ENCODE measurements around the gene ERGIC1. TPM values are rescaled to one million over a fixed set of nuclear protein-coding genes. Genes with fewer than 3 reads are reported as not detected.

ERGIC1 gene
- total and polyA plus RNA-seq, 10 of the 15 experiments (the other 5 are each of a cell fraction or from before 2014, with no cell fraction given) = 8.8 to 104 (median 76.3) TPM

- peak overlapping the region; percentile 55 for H3K27ac ChIP-seq (ENCODE audit: control insufficient read depth, insufficient read depth)
- CTCF ChIA-PET = interaction anchor here (1.1 to 3.5 kb wide), 8 partner anchors 25 to 196 kb away, joined by 3 to 24 read pairs (median 6); partner anchors contain the start of gene DUSP1
- SMC1A ChIA-PET (ENCODE audit: uncharacterized antibody, unreplicated experiment) = interaction anchor here (1.2 to 2.3 kb wide), 4 partner anchors 25 to 135 kb away, joined by 3 to 9 read pairs (median 6); partner anchors contain the start of gene DUSP1
- H3K4me2 ChIP-seq (ENCODE audit: control insufficient read depth, insufficient read depth) = peak overlapping the region; percentile 31
- no peak for FAIRE-seq
- H3K79me2 ChIP-seq (ENCODE audit: control insufficient read depth, insufficient read depth, low read length) = no peaks in the 10 kb centered on the region
- H4K20me1 ChIP-seq (ENCODE audit: control insufficient read depth, insufficient read depth) = no peaks in the 10 kb centered on the region
- H3K4me1 ChIP-seq (ENCODE audit: control insufficient read depth, insufficient read depth, low read length) = peaks cover 28% of the 10 kb centered on the region
- ATAC-seq = no peak
- POLR2A ChIA-PET = interaction anchor here (0.7 to 1.5 kb wide), 2 partner anchors 71 to 132 kb away, joined by 3 to 4 read pairs; no protein-coding TSS in a partner anchor
- in situ Hi-C loops (cut with MboI) (no loop called here), intact Hi-C loops (cut with micrococcal nuclease; ENCODE audit: unreplicated experiment) (loop anchor here (5.0 kb wide), 2 partner anchors 70 to 135 kb away; partner anchors contain the start of gene DUSP1)
- RAD21 ChIA-PET (ENCODE audit: unreplicated experiment) = interaction anchor here (0.5 to 2.3 kb wide), 5 partner anchors 11 to 1364 kb away, joined by 3 to 17 read pairs (median 3); partner anchors contain the start of gene DUSP1
- no TSS peak for BruUV-seq (replicated peaks)
- DNase-seq (ENCODE audit: low read depth, low spot score) = no peak
- no peak overlapping the region for H3K9ac ChIP-seq (ENCODE audit: control insufficient read depth, insufficient read depth, low read length)
- no peak overlapping the region for H2AFZ ChIP-seq (ENCODE audit: control insufficient read depth, low read depth, low read length)
- 93% methylated on average over 8 of the region's 10 CpGs for WGBS (ENCODE audit: insufficient coverage, insufficient replicate concordance, low lambda C conversion rate, missing lambda C conversion rate)
- no peaks in the 10 kb centered on the region for H3K27me3 ChIP-seq (replicated peaks in 1 of 2; ENCODE audit: control insufficient read depth in 2 of 2, insufficient read depth in 2 of 2, low read length in 1 of 2)
- H3K9me3 ChIP-seq (replicated peaks; ENCODE audit: control insufficient read depth, insufficient read depth, low read length) = no peaks in the 10 kb centered on the region
- TF ChIP-seq PAX5 (IDR thresholded peaks at IDR 0.05; ENCODE audit: borderline replicate concordance, low read depth, low read length) (no peak), CBX3 (IDR thresholded peaks at IDR 0.05; ENCODE audit: borderline replicate concordance, low read depth) (no peak), REST (IDR thresholded peaks at IDR 0.05; ENCODE audit: low read depth, low read length) (no peak), MLLT1 (IDR thresholded peaks at IDR 0.05) (no peak), PAX8 (IDR thresholded peaks at IDR 0.05) (no peak), LARP7 (IDR thresholded peaks at IDR 0.05) (no peak)
- peaks cover 3 to 9% of the 10 kb centered on the region in 2 experiments; a peak in 3 of 4 replicates for H3K36me3 ChIP-seq (ENCODE audit: control insufficient read depth in 2 of 2, insufficient read depth in 2 of 2, low read length in 1 of 2)
- H3K4me3 ChIP-seq = no peak overlapping the region
Observed at GRCh38 chr5:172906888-172907287, 72.8 kb downstream of the ERGIC1 start.
